A673 (cell line): ENCODE data around the gene C2CD4A. TPM values are rescaled to one million over a fixed set of nuclear protein-coding genes. Genes with fewer than 3 reads are reported as not detected.

Experiments used
- BruUV-seq: library from RNA; stranded (reverse); fragments of 400-500 nt; replicated peaks from 2 replicates; lab custom pipeline; 2021; lab: Mats Ljungman, UMichigan
- CTCF ChIA-PET: fragments of 300-600 bp; sonication (Branson Sonifier 250); formaldehyde crosslinking; loops from one replicate; lab custom pipeline; 2022; ENCODE audit warnings: antibody characterized with exemption; lab: Charles Lee
- POLR2A ChIA-PET: fragments of 300-600 bp; sonication (Branson Sonifier 250); formaldehyde crosslinking; loops from one replicate; lab custom pipeline; 2022; ENCODE audit warnings: antibody characterized with exemption; ENCODE audit not compliant: low non-redundant PET; lab: Charles Lee
- DNase-seq: peaks from one replicate; pipeline ENCODE4 v3.0.0-alpha.2; 2015; ENCODE audit warnings: low spot score
- H3K27ac ChIP-seq: fragments of 200-600 bp; sonication (generic); 2 replicates; pipeline ENCODE4 v1.5.1; 2016; ENCODE audit warnings: mixed run types, low read depth, mild to moderate bottlenecking, mixed read lengths, antibody characterized with exemption, low read length; ENCODE audit not compliant: poor library complexity, severe bottlenecking
- H3K27me3 ChIP-seq: fragments of 200-600 bp; sonication (generic); replicated peaks from 2 replicates; pipeline ENCODE4 v1.6.1; 2017; ENCODE audit warnings: mixed run types, low read depth, mild to moderate bottlenecking, mixed read lengths, antibody characterized with exemption, low read length; ENCODE audit not compliant: insufficient read depth, poor library complexity
- H3K36me3 ChIP-seq: fragments of 200-600 bp; sonication (generic); 2 replicates; pipeline ENCODE4 v1.6.1; 2016; ENCODE audit warnings: mixed run types, mild to moderate bottlenecking, mixed read lengths, antibody characterized with exemption, low read length; ENCODE audit not compliant: insufficient read depth, poor library complexity, severe bottlenecking
- H3K4me1 ChIP-seq: fragments of 200-600 bp; sonication (generic); 2 replicates; pipeline ENCODE4 v1.6.1; 2017; ENCODE audit warnings: mixed run types, mild to moderate bottlenecking, mixed read lengths, antibody characterized with exemption, low read length; ENCODE audit not compliant: insufficient read depth, poor library complexity, severe bottlenecking
- H3K4me3 ChIP-seq: fragments of 200-600 bp; sonication (generic); 2 replicates; pipeline ENCODE4 v1.5.1; 2016; ENCODE audit warnings: low read depth, mixed run types, mild to moderate bottlenecking, mixed read lengths, low read length; ENCODE audit not compliant: poor library complexity, severe bottlenecking
- H3K9me3 ChIP-seq: fragments of 200-600 bp; sonication (generic); 2 replicates; pipeline ENCODE4 v1.6.1; 2016; ENCODE audit warnings: mixed run types, low read depth, mild to moderate bottlenecking, mixed read lengths, antibody characterized with exemption, low read length; ENCODE audit not compliant: poor library complexity, severe bottlenecking
- CTCF ChIP-seq: fragments of 300-800, 200-600 bp; sonication (generic); conservative IDR thresholded peaks from 2 replicates; pipeline ENCODE4 v1.5.1; 2017; ENCODE audit warnings: low read depth, mild to moderate bottlenecking, antibody characterized with exemption, low read length, moderate library complexity, mixed read lengths
- EZH2 ChIP-seq: fragments of 200-600 bp; sonication (generic); IDR thresholded peaks from 2 replicates; pipeline ENCODE4 v1.6.1; 2017; ENCODE audit warnings: borderline replicate concordance, low read depth, mild to moderate bottlenecking, mixed read lengths, antibody characterized with exemption, low read length; ENCODE audit not compliant: poor library complexity, severe bottlenecking
- intact Hi-C: fragments of 100-400 bp; cut with micrococcal nuclease; formaldehyde crosslinking; loops from one replicate; pipeline ENCODE4 v1.10.0; 2022; ENCODE audit not compliant: unreplicated experiment
- total RNA-seq: library from RNA; stranded (reverse); gene quantifications from 2 replicates; pipeline ENCODE4 v1.2.3, GENCODE V29; 2021

Gene C2CD4A
- total RNA-seq, 1 experiment from 2014 or later: 0.34 TPM

GRCh38 chr15:62060113-62060895, 6.5 kb upstream of the C2CD4A start, which contains the start of gene VPS13C:
TSS of gene VPS13C (minus strand) at chr15:62060447. CDS start at chr15:62060374, 73 bp downstream.
- Histone ChIP-seq H3K36me3 (no peaks in the 10 kb centered on the region), H3K4me1 (peaks cover 10% of the 10 kb centered on the region), H3K4me3 (peak within 1 kb of the TSS; percentile 88), H3K9me3 (no peaks in the 10 kb centered on the region), H3K27me3 (no peaks in the 10 kb centered on the region), H3K27ac (peak within 1 kb of the TSS; percentile 59)
- CTCF ChIA-PET: interaction anchor here (0.6 to 1.0 kb wide), 3 partner anchors 13 to 64 kb away, joined by 3 to 5 read pairs (median 4); no protein-coding TSS in a partner anchor
- BruUV-seq: no TSS peak
- POLR2A ChIA-PET: no interaction called here
- DNase-seq: peak; percentile 97
- intact Hi-C loops: loop anchor here (10.0 kb wide), 1 partner anchor 244 kb away; no protein-coding TSS in a partner anchor
- peak; percentile 74 for TF ChIP-seq CTCF
- TF ChIP-seq EZH2: no peak

GRCh38 chr15:62060896-62061280, 5.9 kb upstream of the C2CD4A start:
- intact Hi-C loops: loop anchor here (10.0 kb wide), 1 partner anchor 244 kb away; no protein-coding TSS in a partner anchor
- no peak for DNase-seq
- BruUV-seq: no TSS peak
- Histone ChIP-seq H3K27ac (peak overlapping the region; percentile 34), H3K4me3 (peak overlapping the region; percentile 88), H3K27me3 (no peaks in the 10 kb centered on the region), H3K9me3 (no peaks in the 10 kb centered on the region), H3K4me1 (peaks cover 10% of the 10 kb centered on the region), H3K36me3 (no peaks in the 10 kb centered on the region)
- POLR2A ChIA-PET: no interaction called here
- CTCF ChIA-PET: interaction anchor here (0.6 to 1.0 kb wide), 3 partner anchors 12 to 64 kb away, joined by 3 to 5 read pairs (median 4); no protein-coding TSS in a partner anchor
- TF ChIP-seq EZH2: no peak
- TF ChIP-seq CTCF: no peak

DNA sequence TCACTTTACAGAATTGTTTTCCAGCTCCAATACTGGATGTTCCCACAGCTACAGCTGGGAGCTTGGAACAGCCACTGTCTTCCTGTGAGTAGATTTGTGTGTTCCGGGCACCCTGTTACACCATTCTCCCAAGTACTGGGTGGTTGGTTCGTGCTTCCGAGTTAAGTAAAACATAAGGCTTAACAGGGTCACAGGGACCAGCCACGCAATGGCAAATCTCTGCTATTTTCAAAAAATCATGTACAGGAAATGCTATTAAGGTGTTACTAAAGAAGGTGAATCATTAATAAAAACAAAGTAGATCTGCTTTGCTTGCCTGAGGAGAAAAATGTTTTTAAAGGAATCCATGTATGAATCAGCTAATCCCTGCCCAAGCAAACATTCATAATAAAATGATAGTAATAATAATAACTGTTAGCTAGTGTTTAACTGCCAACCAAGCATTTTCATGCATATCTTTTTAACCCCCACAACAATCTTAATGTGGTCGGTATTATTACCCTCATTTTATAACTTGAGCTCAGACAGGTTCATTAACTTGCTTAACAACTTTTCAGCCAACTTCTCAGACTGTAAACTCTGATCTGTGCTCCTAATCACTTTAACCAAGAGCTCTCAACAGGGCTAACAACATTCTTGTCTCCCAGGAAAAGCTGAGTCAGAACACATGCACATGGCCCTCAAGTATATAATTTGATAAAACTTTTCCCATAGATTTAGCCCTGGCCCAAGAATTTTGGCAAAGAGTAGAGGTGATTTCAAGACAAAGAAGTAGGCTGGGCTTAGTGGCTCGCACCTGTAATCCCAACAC, 2.7 kb upstream of the C2CD4A start:
- TF ChIP-seq CTCF (no peak), EZH2 (no peak)
- Histone ChIP-seq H3K4me3 (no peak overlapping the region), H3K9me3 (no peaks in the 10 kb centered on the region), H3K4me1 (peaks cover 22% of the 10 kb centered on the region), H3K36me3 (no peaks in the 10 kb centered on the region), H3K27me3 (peaks cover 5% of the 10 kb centered on the region), H3K27ac (no peak overlapping the region)
- BruUV-seq: no TSS peak
- ChIA-PET CTCF (no interaction called here), POLR2A (no interaction called here)
- intact Hi-C loops: loop anchor here (10.0 kb wide), 1 partner anchor 241 kb away; no protein-coding TSS in a partner anchor
- DNase-seq: no peak
